GM19239 (cell line): ENCODE measurements around the gene KCNH4.
"Not testable (repeated sequence)": the region's sequence is repeated elsewhere in the genome, so short reads cannot be mapped to it uniquely, and the experiment has no call there.

ENCODE experiments used
- DNase-seq: peaks from one replicate; pipeline ENCODE4 v3.0.0; 2011; ENCODE audit warnings: low spot score; ENCODE audit not compliant: insufficient read length
- FAIRE-seq: peaks from 2 replicates; lab custom pipeline; 2011; peaks lifted over from hg19 to GRCh38; lab: Jason Lieb, UNC

KCNH4 gene

GRCh38 chr17:42142371-42142896 is 38.5 kb downstream of the KCNH4 start:
- DNase-seq (no peak), FAIRE-seq (no peak)

- no peak for FAIRE-seq
- no peak for DNase-seq
Observed at GRCh38 chr17:42141382-42141781, 39.6 kb downstream of the KCNH4 start.

GRCh38 chr17:42140690-42141089 is 40.3 kb downstream of the KCNH4 start:
- not testable (repeated sequence) for DNase-seq, FAIRE-seq

GRCh38 chr17:42138749-42139492 is 42.0 kb downstream of the KCNH4 start:
- FAIRE-seq (no peak), DNase-seq (no peak)

- DNase-seq = no peak
- no peak for FAIRE-seq
Observed at GRCh38 chr17:42136654-42137051, 44.3 kb downstream of the KCNH4 start.

- FAIRE-seq (no peak), DNase-seq (no peak)
Observed at GRCh38 chr17:42135664-42136653, 45.0 kb downstream of the KCNH4 start.

- DNase-seq (no peak), FAIRE-seq (no peak)
Observed at GRCh38 chr17:42135151-42135550, 45.8 kb downstream of the KCNH4 start.

GRCh38 chr17:42133461-42134041 is 47.4 kb downstream of the KCNH4 start:
- FAIRE-seq (peak; percentile 90), DNase-seq (peak; percentile 48)

- DNase-seq (no peak), FAIRE-seq (peak; percentile 61)
Observed at GRCh38 chr17:42132941-42133340, 48.0 kb downstream of the KCNH4 start.

GRCh38 chr17:42131981-42132432 is 48.9 kb downstream of the KCNH4 start:
- no peak for FAIRE-seq
- DNase-seq = no peak

GRCh38 chr17:42131232-42131631 is 49.7 kb downstream of the KCNH4 start:
- FAIRE-seq (no peak), DNase-seq (no peak)

- DNase-seq = no peak
- FAIRE-seq = no peak
Observed at GRCh38 chr17:42130310-42130936, 50.5 kb downstream of the KCNH4 start.

GRCh38 chr17:42129109-42129837 is 51.7 kb downstream of the KCNH4 start:
- DNase-seq (no peak), FAIRE-seq (no peak)

GRCh38 chr17:42127414-42127813 is 53.5 kb downstream of the KCNH4 start:
- DNase-seq = no peak
- FAIRE-seq = no peak

GRCh38 chr17:42126836-42127235 is 54.1 kb downstream of the KCNH4 start:
- FAIRE-seq (no peak), DNase-seq (no peak)

GRCh38 chr17:42125565-42125964 is 55.4 kb downstream of the KCNH4 start:
- no peak for DNase-seq
- FAIRE-seq = no peak

GRCh38 chr17:42124256-42124655 is 56.7 kb downstream of the KCNH4 start:
- no peak for DNase-seq
- no peak for FAIRE-seq

GRCh38 chr17:42122371-42123303 is 58.3 kb downstream of the KCNH4 start, which contains the start of gene HSPB9:
HSPB9 (plus strand) TSS chr17:42122804; CDS start chr17:42122851, 47 bp downstream.
- FAIRE-seq = no peak
- DNase-seq = no peak
